Neural cell (in vitro differentiated cells): ENCODE data around the gene OTOL1. TPM values are rescaled to one million over a fixed set of nuclear protein-coding genes. Genes with fewer than 3 reads are reported as not detected.

ENCODE experiments used
- H2AFZ ChIP-seq: fragments of 200-600, 300-800 bp; sonication (generic), shearing (Covaris generic); 2 replicates; pipeline ENCODE4 v1.6.0; 2014; ENCODE audit warnings: low read depth, mild to moderate bottlenecking, antibody characterized with exemption, low read length, moderate library complexity
- H3F3A ChIP-seq: fragments of 200-600 bp; shearing (Covaris generic); 2 replicates; pipeline ENCODE4 v1.6.1; 2016; ENCODE audit warnings: mild to moderate bottlenecking, moderate library complexity, mixed read lengths, antibody characterized with exemption, low read length; ENCODE audit not compliant: insufficient read depth, poor library complexity, severe bottlenecking
- H3K27ac ChIP-seq: fragments of 200-600, 300-800 bp; sonication (generic), shearing (Covaris generic); 2 replicates; pipeline ENCODE4 v1.5.1; 2014; ENCODE audit warnings: mild to moderate bottlenecking, low read length, moderate library complexity
- H3K27me3 ChIP-seq: fragments of 300-800, 200-600 bp; sonication (generic), shearing (Covaris generic); 2 replicates; pipeline ENCODE4 v1.6.0; 2014; ENCODE audit warnings: mild to moderate bottlenecking, low read depth, low read length, moderate library complexity; ENCODE audit not compliant: insufficient read depth
- H3K36me3 ChIP-seq: fragments of 300-800, 200-600 bp; sonication (generic), shearing (Covaris generic); 2 replicates; pipeline ENCODE4 v1.5.1; 2014; ENCODE audit warnings: mild to moderate bottlenecking, antibody characterized with exemption, low read length, moderate library complexity; ENCODE audit not compliant: insufficient read depth
- H3K4me2 ChIP-seq: fragments of 300-800, 200-600 bp; sonication (generic), shearing (Covaris generic); 2 replicates; pipeline ENCODE4 v1.6.0; 2014; ENCODE audit warnings: mild to moderate bottlenecking, low read length
- H3K4me3 ChIP-seq: fragments of 300-800, 200-600 bp; sonication (generic), shearing (Covaris generic); 2 replicates; pipeline ENCODE4 v1.5.1; 2014; ENCODE audit warnings: mild to moderate bottlenecking, low read length, moderate library complexity
- H3K79me2 ChIP-seq: fragments of 200-600 bp; shearing (Covaris generic); replicated peaks from 2 replicates; pipeline ENCODE4 v1.6.0; 2014; ENCODE audit warnings: mild to moderate bottlenecking, low read length, moderate library complexity; ENCODE audit not compliant: insufficient read depth
- H3K9ac ChIP-seq: fragments of 300-800, 200-600 bp; sonication (generic), shearing (Covaris generic); 2 replicates; pipeline ENCODE4 v1.6.1; 2016; ENCODE audit warnings: mild to moderate bottlenecking, low read length, mixed read lengths
- H3K9me2 ChIP-seq: fragments of 200-600 bp; shearing (Covaris generic); 2 replicates; pipeline ENCODE4 v1.6.1; 2016; ENCODE audit warnings: mild to moderate bottlenecking, low read length, mixed read lengths; ENCODE audit not compliant: insufficient read depth
- H3K9me3 ChIP-seq: fragments of 200-600, 300-800 bp; sonication (generic), shearing (Covaris generic); 2 replicates; pipeline ENCODE4 v1.6.1; 2016; ENCODE audit warnings: mild to moderate bottlenecking, mixed run types, low read length, moderate library complexity, mixed read lengths
- H4K20me1 ChIP-seq: fragments of 200-600 bp; shearing (Covaris generic); 2 replicates; pipeline ENCODE4 v1.6.1; 2016; ENCODE audit warnings: mild to moderate bottlenecking, mixed run types; ENCODE audit not compliant: insufficient read depth
- EP300 ChIP-seq: fragments of 450-650 bp; conservative IDR thresholded peaks from 2 replicates; pipeline ENCODE4 v1.6.1; 2014; ENCODE audit warnings: antibody characterized with exemption, mild to moderate bottlenecking, moderate library complexity; ENCODE audit not compliant: poor library complexity, severe bottlenecking
- EZH2 ChIP-seq: fragments of 200-600, 300-800 bp; shearing (Covaris generic), sonication (generic); IDR thresholded peaks from 2 replicates; pipeline ENCODE4 v1.6.1; 2014; ENCODE audit warnings: antibody characterized with exemption, low read length, borderline replicate concordance, mild to moderate bottlenecking; ENCODE audit not compliant: insufficient read depth, poor library complexity, severe bottlenecking
- MXI1 ChIP-seq: fragments of 450-650 bp; conservative IDR thresholded peaks from 2 replicates; pipeline ENCODE4 v1.6.1; 2014; ENCODE audit warnings: antibody characterized with exemption, mild to moderate bottlenecking; ENCODE audit not compliant: poor library complexity, severe bottlenecking
- POLR2AphosphoS5 ChIP-seq: IDR thresholded peaks from 2 replicates; pipeline ENCODE4 v1.6.1; 2012
- RAD21 ChIP-seq: fragments of 450-650 bp; conservative IDR thresholded peaks from 2 replicates; pipeline ENCODE4 v1.6.1; 2014; ENCODE audit warnings: antibody characterized with exemption, mild to moderate bottlenecking, moderate library complexity
- SMC3 ChIP-seq: fragments of 450-650 bp; conservative IDR thresholded peaks from 2 replicates; pipeline ENCODE4 v1.6.1; 2014; ENCODE audit warnings: antibody characterized with exemption, mild to moderate bottlenecking, moderate library complexity; ENCODE audit not compliant: poor library complexity
- TAF1 ChIP-seq: IDR thresholded peaks from 2 replicates; pipeline ENCODE4 v1.6.1; 2012; ENCODE audit warnings: low read depth
- polyA plus RNA-seq: library from polyadenylated mRNA; depleted of rRNA; stranded (reverse); fragments of >200 nt; gene quantifications from 2 replicates; pipeline ENCODE4 v1.2.3, GENCODE V29; 2014
- TF ChIP-seq, protein P1 (sequence below): fragments of 450-650 bp; IDR thresholded peaks from 2 replicates; pipeline ENCODE4 v1.5.1; 2014; ENCODE audit warnings: antibody characterized with exemption, mild to moderate bottlenecking, moderate library complexity; ENCODE audit not compliant: poor library complexity, severe bottlenecking
- TF ChIP-seq, protein P2 (sequence below): IDR thresholded peaks from 2 replicates; pipeline ENCODE4 v1.6.1; 2012; ENCODE audit warnings: borderline replicate concordance

Gene OTOL1
- polyA plus RNA-seq, 1 donor from 2014 or later, result not detected

DNA sequence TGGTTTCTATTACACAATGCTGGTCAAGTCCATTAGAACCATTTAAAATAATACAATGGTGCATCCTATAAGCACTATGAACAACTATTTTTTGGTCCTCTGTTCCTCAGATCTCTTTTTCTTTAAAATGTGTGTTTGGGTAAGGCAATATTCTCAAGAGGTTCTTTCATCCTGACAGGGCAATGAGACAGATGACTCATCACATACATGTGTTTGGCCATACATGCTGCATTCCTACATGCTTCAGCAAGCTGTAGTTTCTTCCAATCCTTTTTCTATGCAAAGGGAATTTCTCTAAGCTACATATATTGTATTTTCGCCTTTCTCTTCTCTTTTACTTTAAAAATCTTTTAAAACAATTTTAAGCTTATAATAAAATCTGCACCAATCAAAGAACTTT lies 52.7 kb downstream of the OTOL1 start:
- Histone ChIP-seq H3K9me3 (no peaks in the 10 kb centered on the region), H3K4me2 (no peak overlapping the region), H3K27ac (no peak overlapping the region), H3F3A (no peaks in the 10 kb centered on the region), H4K20me1 (no peaks in the 10 kb centered on the region), H3K9ac (no peak overlapping the region), H3K79me2 (no peaks in the 10 kb centered on the region), H3K27me3 (no peaks in the 10 kb centered on the region), H2AFZ (no peak overlapping the region), H3K9me2 (no peaks in the 10 kb centered on the region), H3K36me3 (no peaks in the 10 kb centered on the region), H3K4me3 (no peak overlapping the region)
- TF ChIP-seq TAF1 (no peak), POLR2AphosphoS5 (no peak), EP300 (no peak), RAD21 (no peak), MXI1 (no peak), SMC3 (no peak), EZH2 (no peak)
- TF ChIP-seq, protein P1, sequence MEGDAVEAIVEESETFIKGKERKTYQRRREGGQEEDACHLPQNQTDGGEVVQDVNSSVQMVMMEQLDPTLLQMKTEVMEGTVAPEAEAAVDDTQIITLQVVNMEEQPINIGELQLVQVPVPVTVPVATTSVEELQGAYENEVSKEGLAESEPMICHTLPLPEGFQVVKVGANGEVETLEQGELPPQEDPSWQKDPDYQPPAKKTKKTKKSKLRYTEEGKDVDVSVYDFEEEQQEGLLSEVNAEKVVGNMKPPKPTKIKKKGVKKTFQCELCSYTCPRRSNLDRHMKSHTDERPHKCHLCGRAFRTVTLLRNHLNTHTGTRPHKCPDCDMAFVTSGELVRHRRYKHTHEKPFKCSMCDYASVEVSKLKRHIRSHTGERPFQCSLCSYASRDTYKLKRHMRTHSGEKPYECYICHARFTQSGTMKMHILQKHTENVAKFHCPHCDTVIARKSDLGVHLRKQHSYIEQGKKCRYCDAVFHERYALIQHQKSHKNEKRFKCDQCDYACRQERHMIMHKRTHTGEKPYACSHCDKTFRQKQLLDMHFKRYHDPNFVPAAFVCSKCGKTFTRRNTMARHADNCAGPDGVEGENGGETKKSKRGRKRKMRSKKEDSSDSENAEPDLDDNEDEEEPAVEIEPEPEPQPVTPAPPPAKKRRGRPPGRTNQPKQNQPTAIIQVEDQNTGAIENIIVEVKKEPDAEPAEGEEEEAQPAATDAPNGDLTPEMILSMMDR, result no peak
- TF ChIP-seq, protein P2, sequence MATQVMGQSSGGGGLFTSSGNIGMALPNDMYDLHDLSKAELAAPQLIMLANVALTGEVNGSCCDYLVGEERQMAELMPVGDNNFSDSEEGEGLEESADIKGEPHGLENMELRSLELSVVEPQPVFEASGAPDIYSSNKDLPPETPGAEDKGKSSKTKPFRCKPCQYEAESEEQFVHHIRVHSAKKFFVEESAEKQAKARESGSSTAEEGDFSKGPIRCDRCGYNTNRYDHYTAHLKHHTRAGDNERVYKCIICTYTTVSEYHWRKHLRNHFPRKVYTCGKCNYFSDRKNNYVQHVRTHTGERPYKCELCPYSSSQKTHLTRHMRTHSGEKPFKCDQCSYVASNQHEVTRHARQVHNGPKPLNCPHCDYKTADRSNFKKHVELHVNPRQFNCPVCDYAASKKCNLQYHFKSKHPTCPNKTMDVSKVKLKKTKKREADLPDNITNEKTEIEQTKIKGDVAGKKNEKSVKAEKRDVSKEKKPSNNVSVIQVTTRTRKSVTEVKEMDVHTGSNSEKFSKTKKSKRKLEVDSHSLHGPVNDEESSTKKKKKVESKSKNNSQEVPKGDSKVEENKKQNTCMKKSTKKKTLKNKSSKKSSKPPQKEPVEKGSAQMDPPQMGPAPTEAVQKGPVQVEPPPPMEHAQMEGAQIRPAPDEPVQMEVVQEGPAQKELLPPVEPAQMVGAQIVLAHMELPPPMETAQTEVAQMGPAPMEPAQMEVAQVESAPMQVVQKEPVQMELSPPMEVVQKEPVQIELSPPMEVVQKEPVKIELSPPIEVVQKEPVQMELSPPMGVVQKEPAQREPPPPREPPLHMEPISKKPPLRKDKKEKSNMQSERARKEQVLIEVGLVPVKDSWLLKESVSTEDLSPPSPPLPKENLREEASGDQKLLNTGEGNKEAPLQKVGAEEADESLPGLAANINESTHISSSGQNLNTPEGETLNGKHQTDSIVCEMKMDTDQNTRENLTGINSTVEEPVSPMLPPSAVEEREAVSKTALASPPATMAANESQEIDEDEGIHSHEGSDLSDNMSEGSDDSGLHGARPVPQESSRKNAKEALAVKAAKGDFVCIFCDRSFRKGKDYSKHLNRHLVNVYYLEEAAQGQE, result no peak

DNA sequence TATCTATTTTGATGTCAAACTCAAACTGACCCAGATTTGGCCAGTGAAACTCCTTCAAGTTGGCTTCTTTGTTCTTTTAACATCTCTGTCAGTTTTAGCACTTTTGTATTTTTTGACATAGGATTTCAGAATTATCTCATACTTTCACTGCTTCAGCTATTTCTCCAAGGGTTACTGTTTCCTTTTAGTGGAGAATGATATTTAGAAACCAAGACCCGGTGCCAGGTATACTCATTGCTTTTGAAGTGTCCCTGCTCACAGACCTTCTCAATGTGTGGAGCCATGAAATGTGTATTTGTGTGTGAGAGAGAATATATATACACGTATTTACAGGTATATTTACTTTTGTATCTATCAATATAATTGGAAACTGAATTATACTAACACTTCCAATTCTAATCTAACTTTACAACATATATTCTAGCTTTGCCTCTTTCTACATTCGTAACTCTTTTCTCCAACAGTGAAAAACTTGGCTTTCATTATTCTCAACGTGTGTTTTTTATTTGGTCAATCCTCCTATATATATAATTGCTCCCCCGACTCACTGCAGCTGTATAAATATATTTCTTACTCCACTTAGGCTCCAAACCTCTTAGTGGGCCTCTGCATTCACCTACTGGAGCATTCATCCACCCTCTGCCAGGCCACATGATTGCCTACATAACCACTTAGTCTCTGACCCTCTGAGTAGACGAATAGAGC lies 54.0 kb downstream of the OTOL1 start:
- Histone ChIP-seq H3K79me2 (no peaks in the 10 kb centered on the region), H2AFZ (no peak overlapping the region), H3K4me2 (no peak overlapping the region), H3K9me2 (no peaks in the 10 kb centered on the region), H3K9me3 (no peaks in the 10 kb centered on the region), H3K4me3 (no peak overlapping the region), H3K36me3 (no peaks in the 10 kb centered on the region), H3K27me3 (no peaks in the 10 kb centered on the region), H3F3A (no peaks in the 10 kb centered on the region), H3K27ac (no peak overlapping the region), H3K9ac (no peak overlapping the region), H4K20me1 (no peaks in the 10 kb centered on the region)
- TF ChIP-seq EZH2 (no peak), RAD21 (no peak), POLR2AphosphoS5 (no peak), TAF1 (no peak), SMC3 (no peak), MXI1 (no peak), EP300 (no peak)
- TF ChIP-seq, protein P1, result no peak
- TF ChIP-seq, protein P2, result no peak
